ENCODE measurements around the gene CCDC63. TPM values are rescaled to one million over a fixed set of nuclear protein-coding genes. Genes with fewer than 3 reads are reported as not detected.

Gene CCDC63
- total and polyA plus RNA-seq, 2 of the 13 experiments (the other 11 are each of a cell fraction or from before 2014, with no cell fraction given), result not detected

- Histone ChIP-seq H3K9me3 (ENCODE audit: low read length) (no peaks in the 10 kb centered on the region), H3K27me3 (ENCODE audit: control insufficient read depth in 1 of 2, insufficient read depth in 2 of 2, low read length in 2 of 2) (peaks cover 0 to 1% of the 10 kb centered on the region in 2 experiments; a peak in 1 of 5 replicates), H3K36me3 (replicated peaks in 1 of 2; ENCODE audit: control insufficient read depth in 1 of 2, insufficient read depth in 2 of 2, low read length in 2 of 2) (no peaks in the 10 kb centered on the region), H3K27ac (ENCODE audit: extremely low read length, insufficient read depth, low read length) (no peak overlapping the region), H3K4me2 (ENCODE audit: low read depth, low read length) (no peak overlapping the region), H4K20me1 (ENCODE audit: insufficient read depth, low read length) (no peaks in the 10 kb centered on the region), H2AFZ (ENCODE audit: low read length) (no peak overlapping the region), H3K4me1 (ENCODE audit: insufficient read depth, low read length) (0 out of 2 replicates have a peak, but pooled peaks cover 7% of the 10 kb centered on the region), H3K79me2 (ENCODE audit: insufficient read depth, low read length) (no peaks in the 10 kb centered on the region), H3K9ac (ENCODE audit: insufficient read depth, low read depth, low read length) (no peak overlapping the region), H3K4me3 (replicated peaks in 1 of 3; ENCODE audit: insufficient read depth in 1 of 3, low read depth in 2 of 3, low read length in 3 of 3) (no peak overlapping the region)
- no TSS peak for BruUV-seq (replicated peaks)
- ATAC-seq, result no peak
- no peak for FAIRE-seq
- CTCF ChIA-PET (ENCODE audit: low intra/inter-chr PET ratio, low total read pairs), result no interaction called here
- in situ Hi-C loops (cut with HindIII; ENCODE audit: extremely low pct_ligation_motif_present, low pct_unique_long_range_greater_than_20kb) (no loop called here), intact Hi-C loops (cut with micrococcal nuclease; ENCODE audit: unreplicated experiment) (no loop called here)
- 12% methylated on average over 10 of the region's 10 CpGs for WGBS (ENCODE audit: low lambda C conversion rate)
- DNase-seq (ENCODE audit: low spot score), result no peak
- POLR2A ChIA-PET, result interaction anchor here (0.6 kb wide), 1 partner anchor 25 kb away, joined by 3 read pairs; no protein-coding TSS in a partner anchor
- no peak for TF ChIP-seq ZSCAN12 (CRISPR knock-in tag; IDR thresholded peaks at IDR 0.05)
- TF ChIP-seq FOSL2 (CRISPR knock-in tag; IDR thresholded peaks at IDR 0.05), result peak; percentile 83
- no peak for TF ChIP-seq KAT8 (CRISPR knock-in tag; IDR thresholded peaks at IDR 0.05)
- TF ChIP-seq USF2 (IDR thresholded peaks at IDR 0.05; ENCODE audit: low read depth, low read length), result peak; percentile 76
- TF ChIP-seq USF2 (CRISPR knock-in tag; IDR thresholded peaks at IDR 0.05; ENCODE audit: borderline replicate concordance), result peak; percentile 34; the same call in 1 of the 2 replicates
- TF ChIP-seq RAD51 (IDR thresholded peaks at IDR 0.05; ENCODE audit: borderline replicate concordance), result peak; percentile 88; the same call in 1 of the 2 replicates
- TF ChIP-seq JUNB (CRISPR knock-in tag; IDR thresholded peaks at IDR 0.05; ENCODE audit: borderline replicate concordance), result peak; percentile 30; the same call in 1 of the 2 replicates
- no peak for TF ChIP-seq THAP8 (CRISPR knock-in tag; IDR thresholded peaks at IDR 0.05; ENCODE audit: borderline replicate concordance)
- TF ChIP-seq ZNF543 (CRISPR knock-in tag; IDR thresholded peaks at IDR 0.05), result no peak
- TF ChIP-seq ZMYM3 (CRISPR knock-in tag; IDR thresholded peaks at IDR 0.05), result no peak
- TF ChIP-seq NR2F2 (IDR thresholded peaks at IDR 0.05; ENCODE audit: borderline replicate concordance, low read depth), result no peak
- TF ChIP-seq ZSCAN21 (CRISPR knock-in tag; IDR thresholded peaks at IDR 0.05; ENCODE audit: borderline replicate concordance), result no peak
- no peak for TF ChIP-seq KAT7 (CRISPR knock-in tag; IDR thresholded peaks at IDR 0.05; ENCODE audit: borderline replicate concordance)
- TF ChIP-seq TFDP1 (CRISPR knock-in tag; IDR thresholded peaks at IDR 0.05; ENCODE audit: borderline replicate concordance), result no peak
- no peak for TF ChIP-seq ZNF546 (CRISPR knock-in tag; conservative IDR thresholded peaks at IDR 0.05)
- no peak for TF ChIP-seq ZBTB26 (CRISPR knock-in tag; IDR thresholded peaks at IDR 0.05; ENCODE audit: borderline replicate concordance)
- TF ChIP-seq HNRNPLL (IDR thresholded peaks at IDR 0.05; ENCODE audit: low read depth, low read length, poor library complexity, severe bottlenecking), result no peak
- no peak for TF ChIP-seq NFYC (CRISPR knock-in tag; IDR thresholded peaks at IDR 0.05)
- TF ChIP-seq MNT (IDR thresholded peaks at IDR 0.05), result 0 out of 2 replicates have a peak, but pooled peaks have one; percentile 18
These were observed 23.9 kb upstream of the CCDC63 start for GRCh38 chr12:110822821-110823415.

All from HepG2 (cell line).